ENCODE results near the gene OCA2. TPM values are rescaled to one million over a fixed set of nuclear protein-coding genes. Genes with fewer than 3 reads are reported as not detected.
A peak's percentile ranks its signal among the peaks of the same experiment; 100 is the strongest.
"Not testable (repeated sequence)": the region's sequence is repeated elsewhere in the genome, so short reads cannot be mapped to it uniquely, and the experiment has no call there.

OCA2 gene
- total RNA-seq, 4 donors from 2014 or later: 0.17 to 1.2 (median 0.24) TPM

GRCh38 chr15:28015855-28016254 lies 83.3 kb downstream of the OCA2 start:
- Histone ChIP-seq H3K27me3 (no peaks in the 10 kb centered on the region), H3K9me3 (no peaks in the 10 kb centered on the region), H3K36me3 (no peaks in the 10 kb centered on the region), H3K4me3 (no peak overlapping the region), H3K4me1 (no peaks in the 10 kb centered on the region), H3K27ac (replicated peaks in 1 of 4) (no peak overlapping the region)
- WGBS: 81% methylated on average over 10 of the region's 10 CpGs
- intact Hi-C loops (cut with DNase I): no loop called here
- peak; percentile 64 for DNase-seq (ENCODE audit: extremely low spot score)
- TF ChIP-seq POLR2AphosphoS5 (IDR thresholded peaks at IDR 0.05) (no peak), CTCF (IDR thresholded peaks at IDR 0.05) (no peak), EP300 (IDR thresholded peaks at IDR 0.05) (no peak), POLR2A (IDR thresholded peaks at IDR 0.05; ENCODE audit: low read depth) (no peak)

GRCh38 chr15:28014623-28015200 lies 84.4 kb downstream of the OCA2 start:
- Histone ChIP-seq H3K27ac (replicated peaks in 1 of 4) (no peak overlapping the region), H3K4me1 (no peaks in the 10 kb centered on the region), H3K27me3 (no peaks in the 10 kb centered on the region), H3K36me3 (no peaks in the 10 kb centered on the region), H3K4me3 (no peak overlapping the region), H3K9me3 (no peaks in the 10 kb centered on the region)
- DNase-seq (ENCODE audit: extremely low spot score): peak; percentile 72
- 87% methylated on average over 21 of the region's 23 CpGs for WGBS
- intact Hi-C loops (cut with DNase I): no loop called here
- no peak for TF ChIP-seq POLR2AphosphoS5 (IDR thresholded peaks at IDR 0.05)
- no peak for TF ChIP-seq EP300 (IDR thresholded peaks at IDR 0.05)
- TF ChIP-seq POLR2A (IDR thresholded peaks at IDR 0.05; ENCODE audit: low read depth): no peak
- TF ChIP-seq CTCF (IDR thresholded peaks at IDR 0.05): no peak

- no peak for TF ChIP-seq POLR2AphosphoS5 (IDR thresholded peaks at IDR 0.05)
- no peak for TF ChIP-seq POLR2A (IDR thresholded peaks at IDR 0.05; ENCODE audit: low read depth)
- no peak for TF ChIP-seq CTCF (IDR thresholded peaks at IDR 0.05)
- no peak for TF ChIP-seq EP300 (IDR thresholded peaks at IDR 0.05)
- WGBS: 92% methylated on average over 9 of the region's 9 CpGs
- intact Hi-C loops (cut with DNase I): no loop called here
- no peak for DNase-seq (ENCODE audit: extremely low spot score)
- no peak overlapping the region for H3K4me3 ChIP-seq
- H3K36me3 ChIP-seq: no peaks in the 10 kb centered on the region
- H3K9me3 ChIP-seq: no peaks in the 10 kb centered on the region
- no peak overlapping the region for H3K27ac ChIP-seq (replicated peaks in 1 of 4)
- H3K4me1 ChIP-seq: no peaks in the 10 kb centered on the region
- no peaks in the 10 kb centered on the region for H3K27me3 ChIP-seq
Measured at GRCh38 chr15:28013976-28014375, 85.1 kb downstream of the OCA2 start.

GRCh38 chr15:28013480-28013879 lies 85.6 kb downstream of the OCA2 start:
- 81% methylated on average over 6 of the region's 7 CpGs for WGBS
- TF ChIP-seq CTCF (IDR thresholded peaks at IDR 0.05) (no peak), EP300 (IDR thresholded peaks at IDR 0.05) (no peak), POLR2AphosphoS5 (IDR thresholded peaks at IDR 0.05) (no peak)
- Histone ChIP-seq H3K4me3 (no peak overlapping the region), H3K4me1 (no peaks in the 10 kb centered on the region), H3K9me3 (no peaks in the 10 kb centered on the region), H3K27ac (replicated peaks in 1 of 4) (no peak overlapping the region), H3K36me3 (no peaks in the 10 kb centered on the region), H3K27me3 (no peaks in the 10 kb centered on the region)
- DNase-seq (ENCODE audit: extremely low spot score): no peak
- intact Hi-C loops (cut with DNase I): no loop called here

GRCh38 chr15:28012231-28012630 lies 86.9 kb downstream of the OCA2 start:
- Histone ChIP-seq H3K36me3 (no peaks in the 10 kb centered on the region), H3K4me1 (no peaks in the 10 kb centered on the region), H3K27me3 (no peaks in the 10 kb centered on the region), H3K4me3 (no peak overlapping the region), H3K9me3 (no peaks in the 10 kb centered on the region), H3K27ac (replicated peaks in 1 of 4) (no peak overlapping the region)
- WGBS: 88% methylated on average over 4 of the region's 4 CpGs
- intact Hi-C loops (cut with DNase I): no loop called here
- TF ChIP-seq CTCF (IDR thresholded peaks at IDR 0.05) (no peak), EP300 (IDR thresholded peaks at IDR 0.05) (no peak), POLR2A (IDR thresholded peaks at IDR 0.05; ENCODE audit: low read depth) (no peak), POLR2AphosphoS5 (IDR thresholded peaks at IDR 0.05) (no peak)
- no peak for DNase-seq (ENCODE audit: extremely low spot score)

GRCh38 chr15:28008175-28008574 lies 90.9 kb downstream of the OCA2 start:
- H3K4me3 ChIP-seq; intact Hi-C loops (cut with DNase I); H3K9me3 ChIP-seq; H3K36me3 ChIP-seq; DNase-seq (ENCODE audit: extremely low spot score); H3K4me1 ChIP-seq; H3K27ac ChIP-seq (replicated peaks in 1 of 4); H3K27me3 ChIP-seq: not testable (repeated sequence)
- WGBS: 79% methylated on average over 2 of the region's 2 CpGs
